ENCODE data around the gene VBP1. TPM values are rescaled to one million over a fixed set of nuclear protein-coding genes. Genes with fewer than 3 reads are reported as not detected.

The VBP1 gene
- total RNA-seq, 1 experiment from 2014 or later = 86.2 TPM

DNA sequence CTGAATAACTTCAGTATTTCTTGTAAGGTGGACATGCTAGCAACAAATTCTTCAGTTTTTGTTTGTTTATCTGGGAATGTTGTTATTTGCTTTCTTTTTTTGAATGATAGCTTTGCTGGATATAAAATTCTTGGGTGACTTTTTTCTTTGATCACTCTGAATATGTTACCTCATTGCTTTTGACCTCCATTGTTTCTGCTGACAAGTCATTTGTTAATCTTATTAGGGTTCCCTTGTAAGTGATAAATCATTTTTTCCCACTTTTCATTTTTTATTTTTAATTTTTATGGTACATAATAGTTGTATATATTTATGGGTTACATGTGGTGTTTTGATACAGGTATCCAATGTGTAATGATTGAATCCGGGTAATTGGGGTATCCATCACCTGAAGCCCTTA, 54.7 kb downstream of the VBP1 start:
- Histone ChIP-seq H2AFZ (ENCODE audit: low read length) (no peak overlapping the region), H3K27ac (ENCODE audit: low read length) (no peak overlapping the region), H3K4me3 (ENCODE audit: low read length) (no peak overlapping the region), H3K9ac (ENCODE audit: low read length) (no peak overlapping the region), H3K36me3 (ENCODE audit: low read depth, low read length) (no peaks in the 10 kb centered on the region), H3K27me3 (ENCODE audit: low read length) (no peaks in the 10 kb centered on the region), H3K4me1 (ENCODE audit: insufficient read depth, low read length) (no peaks in the 10 kb centered on the region), H4K20me1 (ENCODE audit: low read length) (no peaks in the 10 kb centered on the region), H3K9me2 (replicated peaks; ENCODE audit: low read length) (no peaks in the 10 kb centered on the region), H3K4me2 (ENCODE audit: low read length) (no peak overlapping the region), H3K79me2 (ENCODE audit: low read length) (no peaks in the 10 kb centered on the region), H3K9me3 (ENCODE audit: low read length) (no peaks in the 10 kb centered on the region), H3F3A (ENCODE audit: low read length, unreplicated experiment) (no peaks in the 10 kb centered on the region)
- DNase-seq (no peak), ATAC-seq (no peak)
- no TSS peak for BruUV-seq (replicated peaks)
- ChIA-PET POLR2A (ENCODE audit: unreplicated experiment) (no interaction called here), CTCF (no interaction called here)
- TF ChIP-seq, protein P1, sequence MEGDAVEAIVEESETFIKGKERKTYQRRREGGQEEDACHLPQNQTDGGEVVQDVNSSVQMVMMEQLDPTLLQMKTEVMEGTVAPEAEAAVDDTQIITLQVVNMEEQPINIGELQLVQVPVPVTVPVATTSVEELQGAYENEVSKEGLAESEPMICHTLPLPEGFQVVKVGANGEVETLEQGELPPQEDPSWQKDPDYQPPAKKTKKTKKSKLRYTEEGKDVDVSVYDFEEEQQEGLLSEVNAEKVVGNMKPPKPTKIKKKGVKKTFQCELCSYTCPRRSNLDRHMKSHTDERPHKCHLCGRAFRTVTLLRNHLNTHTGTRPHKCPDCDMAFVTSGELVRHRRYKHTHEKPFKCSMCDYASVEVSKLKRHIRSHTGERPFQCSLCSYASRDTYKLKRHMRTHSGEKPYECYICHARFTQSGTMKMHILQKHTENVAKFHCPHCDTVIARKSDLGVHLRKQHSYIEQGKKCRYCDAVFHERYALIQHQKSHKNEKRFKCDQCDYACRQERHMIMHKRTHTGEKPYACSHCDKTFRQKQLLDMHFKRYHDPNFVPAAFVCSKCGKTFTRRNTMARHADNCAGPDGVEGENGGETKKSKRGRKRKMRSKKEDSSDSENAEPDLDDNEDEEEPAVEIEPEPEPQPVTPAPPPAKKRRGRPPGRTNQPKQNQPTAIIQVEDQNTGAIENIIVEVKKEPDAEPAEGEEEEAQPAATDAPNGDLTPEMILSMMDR (conservative IDR thresholded peaks at IDR 0.05; ENCODE audit: low read depth, low read length) = no peak
- TF ChIP-seq EZH2phosphoT487 (IDR thresholded peaks at IDR 0.05; ENCODE audit: borderline replicate concordance, low read length) (no peak), EZH2 (IDR thresholded peaks at IDR 0.05; ENCODE audit: low read length, unreplicated experiment) (no peak)
- intact Hi-C loops (cut with micrococcal nuclease) = no loop called here

DNA sequence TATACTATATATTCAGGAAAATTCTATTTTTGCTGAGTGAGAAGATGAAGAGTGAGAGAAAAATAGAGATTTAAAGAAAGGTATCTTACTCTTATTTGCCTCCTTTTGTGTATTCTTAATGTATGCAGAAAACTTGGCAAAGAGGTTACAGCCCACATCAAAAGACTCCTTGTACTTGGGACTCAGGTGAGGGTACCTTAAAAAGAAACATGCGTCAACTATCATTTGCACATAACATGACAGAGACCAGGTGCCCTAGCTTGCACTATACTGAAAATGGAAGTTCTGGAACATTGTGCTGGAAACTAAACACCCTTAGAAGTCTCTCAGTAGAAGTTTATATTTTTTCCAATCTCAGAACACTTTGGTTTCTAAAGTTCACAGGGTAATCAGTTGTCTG, 63.6 kb downstream of the VBP1 start:
- CTCF ChIA-PET = no interaction called here
- Histone ChIP-seq H2AFZ (ENCODE audit: low read length) (no peak overlapping the region), H3K36me3 (ENCODE audit: low read depth, low read length) (no peaks in the 10 kb centered on the region), H3K79me2 (ENCODE audit: low read length) (no peaks in the 10 kb centered on the region), H3K27ac (ENCODE audit: low read length) (no peak overlapping the region), H3F3A (ENCODE audit: low read length, unreplicated experiment) (no peaks in the 10 kb centered on the region), H3K9me3 (ENCODE audit: low read length) (no peaks in the 10 kb centered on the region), H3K9me2 (replicated peaks; ENCODE audit: low read length) (no peaks in the 10 kb centered on the region), H3K4me1 (ENCODE audit: insufficient read depth, low read length) (no peaks in the 10 kb centered on the region), H3K27me3 (ENCODE audit: low read length) (no peaks in the 10 kb centered on the region), H3K9ac (ENCODE audit: low read length) (no peak overlapping the region), H3K4me3 (ENCODE audit: low read length) (no peak overlapping the region), H4K20me1 (ENCODE audit: low read length) (no peaks in the 10 kb centered on the region), H3K4me2 (ENCODE audit: low read length) (no peak overlapping the region)
- intact Hi-C loops (cut with micrococcal nuclease) = no loop called here
- no TSS peak for BruUV-seq (replicated peaks)
- DNase-seq (no peak), ATAC-seq (no peak)
- POLR2A ChIA-PET (ENCODE audit: unreplicated experiment) = no interaction called here
- TF ChIP-seq, protein P1 (conservative IDR thresholded peaks at IDR 0.05; ENCODE audit: low read depth, low read length) = no peak
- TF ChIP-seq EZH2 (IDR thresholded peaks at IDR 0.05; ENCODE audit: low read length, unreplicated experiment) (no peak), EZH2phosphoT487 (IDR thresholded peaks at IDR 0.05; ENCODE audit: borderline replicate concordance, low read length) (no peak)

Other genes with a start within 250 kb of the VBP1 start
- gene F8, start 193.7 kb upstream of the VBP1 start, total RNA-seq (2014; rRNA removed) = 0.91 and 1.1 TPM in 2 replicates
- gene FUNDC2, start 189.6 kb upstream of the VBP1 start, total RNA-seq (2014; rRNA removed) = 75.0 and 80.7 TPM in 2 replicates
- 20.7 and 31.9 TPM in 2 replicates for gene CMC4, start 145.3 kb upstream of the VBP1 start, total RNA-seq (2014; rRNA removed)
- 6.6 and 17.9 TPM in 2 replicates for gene MTCP1, start 145.3 kb upstream of the VBP1 start, total RNA-seq (2014; rRNA removed)
- gene BRCC3, start 145.0 kb upstream of the VBP1 start, total RNA-seq (2014; rRNA removed) = 18.0 and 19.7 TPM in 2 replicates
- gene RAB39B, start 48.0 kb downstream of the VBP1 start, total RNA-seq (2014; rRNA removed) = 0.04 TPM in 1 of 2 replicates, not detected in the other
- gene CLIC2, start 118.2 kb downstream of the VBP1 start, total RNA-seq (2014; rRNA removed) = not detected in 2 replicates
- gene F8A2, start 165.6 kb downstream of the VBP1 start, total RNA-seq (2014; rRNA removed) = not detected in 2 replicates
- gene F8A3, start 242.2 kb downstream of the VBP1 start, total RNA-seq (2014; rRNA removed) = 0.07 and 2.2 TPM in 2 replicates

Data from PC-3 (cell line).